ENCODE data around the gene RNF207.

DNA sequence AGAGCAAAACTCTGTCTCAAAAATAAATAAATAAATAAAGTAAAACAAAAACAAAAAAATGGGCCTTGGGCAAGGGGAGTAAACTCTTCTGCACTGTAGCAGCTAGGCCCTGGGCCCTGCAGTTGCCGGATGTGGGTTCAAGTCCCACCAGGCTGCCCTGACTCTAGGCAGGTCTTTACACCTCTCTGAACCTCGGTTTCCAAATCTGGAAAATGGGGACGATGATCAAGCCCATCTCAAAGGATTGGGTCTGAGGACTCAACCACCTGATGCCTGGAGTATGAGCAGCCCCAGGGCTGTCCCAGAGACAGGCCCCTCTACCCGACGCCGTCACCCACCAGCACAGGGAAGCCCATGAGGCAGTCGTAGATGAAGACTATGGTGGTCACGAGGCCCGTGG lies 47.5 kb downstream of the RNF207 start:
- TF ChIP-seq, protein P1, sequence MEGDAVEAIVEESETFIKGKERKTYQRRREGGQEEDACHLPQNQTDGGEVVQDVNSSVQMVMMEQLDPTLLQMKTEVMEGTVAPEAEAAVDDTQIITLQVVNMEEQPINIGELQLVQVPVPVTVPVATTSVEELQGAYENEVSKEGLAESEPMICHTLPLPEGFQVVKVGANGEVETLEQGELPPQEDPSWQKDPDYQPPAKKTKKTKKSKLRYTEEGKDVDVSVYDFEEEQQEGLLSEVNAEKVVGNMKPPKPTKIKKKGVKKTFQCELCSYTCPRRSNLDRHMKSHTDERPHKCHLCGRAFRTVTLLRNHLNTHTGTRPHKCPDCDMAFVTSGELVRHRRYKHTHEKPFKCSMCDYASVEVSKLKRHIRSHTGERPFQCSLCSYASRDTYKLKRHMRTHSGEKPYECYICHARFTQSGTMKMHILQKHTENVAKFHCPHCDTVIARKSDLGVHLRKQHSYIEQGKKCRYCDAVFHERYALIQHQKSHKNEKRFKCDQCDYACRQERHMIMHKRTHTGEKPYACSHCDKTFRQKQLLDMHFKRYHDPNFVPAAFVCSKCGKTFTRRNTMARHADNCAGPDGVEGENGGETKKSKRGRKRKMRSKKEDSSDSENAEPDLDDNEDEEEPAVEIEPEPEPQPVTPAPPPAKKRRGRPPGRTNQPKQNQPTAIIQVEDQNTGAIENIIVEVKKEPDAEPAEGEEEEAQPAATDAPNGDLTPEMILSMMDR (IDR thresholded peaks at IDR 0.05) = no peak
- no peak for TF ChIP-seq POLR2A (IDR thresholded peaks at IDR 0.05)
